ENCODE results near the gene ABHD2. TPM values are rescaled to one million over a fixed set of nuclear protein-coding genes. Genes with fewer than 3 reads are reported as not detected.
"Not testable (repeated sequence)": the region's sequence is repeated elsewhere in the genome, so short reads cannot be mapped to it uniquely, and the experiment has no call there.

The ABHD2 gene
- total RNA-seq, 2 experiments from 2014 or later = 59.2 to 59.5 TPM

GRCh38 chr15:89217686-89218376 is 129.6 kb downstream of the ABHD2 start:
- ChIA-PET CTCF (interaction anchor here (1.1 to 3.8 kb wide), 3 partner anchors 12 to 26 kb away, joined by 4 to 22 read pairs (median 4); no protein-coding TSS in a partner anchor), POLR2A (no interaction called here)

DNA sequence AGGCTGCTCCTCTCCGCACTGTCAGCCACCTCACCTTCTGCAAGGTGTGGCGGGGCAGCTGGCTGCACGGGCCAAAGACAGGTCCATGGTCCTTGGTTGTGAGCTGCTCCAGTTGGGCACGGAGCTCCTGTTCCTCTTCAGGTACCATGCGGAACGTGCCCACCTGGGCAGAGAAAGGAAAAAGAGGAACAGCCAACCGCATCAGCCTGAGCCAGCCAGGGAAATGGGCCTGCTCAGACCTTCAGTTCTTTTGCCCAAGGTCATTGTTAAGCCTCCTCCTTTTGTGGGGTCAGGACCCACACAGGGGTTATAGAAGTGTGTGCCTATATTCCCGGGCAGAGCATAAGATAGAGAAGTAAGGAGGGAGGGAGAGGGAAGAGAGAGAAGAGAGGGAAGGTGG is 130.3 kb downstream of the ABHD2 start:
- ChIA-PET CTCF (interaction anchor here (3.8 kb wide), 1 partner anchor 12 kb away, joined by 22 read pairs; no protein-coding TSS in a partner anchor), POLR2A (no interaction called here)

DNA sequence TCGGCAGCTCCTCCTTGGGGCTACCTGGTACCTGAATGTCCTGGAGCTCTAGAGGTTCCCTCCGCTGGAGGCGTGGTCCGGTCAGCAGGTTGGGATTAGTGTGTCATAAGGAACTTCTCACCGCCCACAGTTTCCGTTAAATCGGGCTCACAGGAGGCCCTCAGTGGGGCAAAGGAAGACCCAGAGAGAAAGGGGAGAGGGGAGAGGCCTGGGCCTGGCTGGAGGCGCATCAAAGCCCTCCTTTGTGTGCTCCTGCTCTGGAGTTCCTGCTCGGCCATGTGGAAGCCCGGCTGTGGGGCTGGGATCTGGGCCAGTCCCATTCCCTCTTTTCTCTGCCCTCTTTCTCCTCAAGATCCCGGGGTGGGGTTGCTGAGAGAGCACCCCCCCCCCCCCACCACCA is 133.3 kb downstream of the ABHD2 start, which contains the start of gene RLBP1:
RLBP1 (minus strand) TSS at position 37 of the 400 bp plus-strand sequence. CDS start 2,604 bp downstream, outside the sequence.
- CTCF ChIA-PET = interaction anchor here (2.6 kb wide), 1 partner anchor 15 kb away, joined by 10 read pairs; no protein-coding TSS in a partner anchor
- POLR2A ChIA-PET = no interaction called here

- ChIA-PET POLR2A (no interaction called here), CTCF (no interaction called here)
Observed at GRCh38 chr15:89225588-89225987, 137.3 kb downstream of the ABHD2 start.

DNA sequence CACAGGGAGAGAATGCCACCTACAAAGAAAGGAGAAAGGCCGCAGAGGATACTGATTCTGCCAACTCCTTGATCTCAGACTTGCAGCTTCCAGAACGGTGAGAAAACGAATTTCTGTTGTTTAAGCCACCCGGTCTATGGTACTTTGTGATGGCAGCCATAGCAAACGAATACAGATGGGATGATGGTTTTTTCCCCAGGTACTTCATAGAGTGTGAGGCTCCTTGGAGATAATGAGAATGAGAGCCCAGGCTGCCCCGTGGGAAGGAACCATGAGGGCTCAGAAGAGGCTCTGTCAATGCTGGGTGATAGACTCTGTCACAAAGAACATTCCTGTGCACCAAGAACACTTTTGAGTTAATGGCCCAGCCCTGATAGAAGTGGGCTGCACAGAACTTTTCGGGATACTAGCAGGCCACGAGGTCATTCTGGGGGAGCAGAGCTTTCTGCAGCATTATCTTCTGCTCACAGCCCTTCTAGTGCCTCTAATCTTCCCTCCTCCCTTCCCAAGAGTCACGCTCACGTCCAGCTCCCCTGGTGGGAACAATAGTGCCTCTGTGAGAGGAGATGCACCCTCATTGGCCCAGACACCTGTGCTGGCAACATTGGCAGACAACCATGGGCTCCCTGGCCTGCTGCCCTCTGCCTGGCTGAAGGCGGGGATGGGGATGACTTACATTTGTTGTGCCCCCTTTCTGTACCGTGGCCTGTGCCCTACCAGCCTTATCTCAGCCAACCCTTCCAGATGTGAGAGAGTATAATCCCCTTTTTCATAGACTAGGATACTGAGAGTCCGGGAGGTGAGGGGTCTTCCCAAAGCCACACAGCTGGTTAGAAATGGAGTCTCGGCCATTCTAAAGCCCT is 138.3 kb downstream of the ABHD2 start:
- POLR2A ChIA-PET = no interaction called here
- CTCF ChIA-PET = no interaction called here

DNA sequence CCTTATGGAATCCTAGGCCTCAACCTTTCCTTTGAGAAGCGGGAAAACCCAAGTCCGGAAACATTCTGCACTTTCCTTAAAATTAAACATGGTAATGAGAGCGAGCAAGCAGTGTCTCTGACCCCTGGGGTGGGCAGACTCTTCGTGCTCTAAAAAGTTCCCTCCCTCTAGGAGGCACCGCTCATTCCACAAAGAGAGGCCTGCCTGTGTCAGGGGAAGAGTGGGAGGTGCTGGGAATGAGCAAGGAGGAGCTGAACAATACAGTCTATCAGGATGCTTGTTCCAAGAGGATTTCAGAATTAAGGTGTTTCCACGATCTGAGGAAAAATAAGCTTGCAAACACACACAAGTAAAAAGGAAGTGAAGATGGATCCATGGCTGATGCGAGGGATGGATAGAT is 139.2 kb downstream of the ABHD2 start:
- CTCF ChIA-PET = no interaction called here
- POLR2A ChIA-PET = no interaction called here

GRCh38 chr15:89230277-89230676 is 142.0 kb downstream of the ABHD2 start:
- CTCF ChIA-PET = interaction anchor here (0.9 to 1.4 kb wide), 2 partner anchors 12 to 23 kb away, joined by 3 read pairs; no protein-coding TSS in a partner anchor

GRCh38 chr15:89231832-89232231 is 143.6 kb downstream of the ABHD2 start:
- POLR2A ChIA-PET = no interaction called here
- CTCF ChIA-PET = interaction anchor here (1.4 kb wide), 1 partner anchor 25 kb away, joined by 3 read pairs; no protein-coding TSS in a partner anchor

More at GRCh38 chr15:89230277-89230676, 142.0 kb downstream of the ABHD2 start:
- POLR2A ChIA-PET = no interaction called here

GRCh38 chr15:89239883-89240810 is 151.9 kb downstream of the ABHD2 start:
- CTCF ChIA-PET, POLR2A ChIA-PET: not testable (repeated sequence)

- CTCF ChIA-PET = interaction anchor here (0.6 to 1.4 kb wide), 4 partner anchors 26 to 145 kb away, joined by 3 to 4 read pairs (median 4); no protein-coding TSS in a partner anchor
- POLR2A ChIA-PET = interaction anchor here (1.0 kb wide), 1 partner anchor 25 kb away, joined by 3 read pairs; no protein-coding TSS in a partner anchor
Observed at GRCh38 chr15:89243046-89243690, 154.9 kb downstream of the ABHD2 start.

DNA sequence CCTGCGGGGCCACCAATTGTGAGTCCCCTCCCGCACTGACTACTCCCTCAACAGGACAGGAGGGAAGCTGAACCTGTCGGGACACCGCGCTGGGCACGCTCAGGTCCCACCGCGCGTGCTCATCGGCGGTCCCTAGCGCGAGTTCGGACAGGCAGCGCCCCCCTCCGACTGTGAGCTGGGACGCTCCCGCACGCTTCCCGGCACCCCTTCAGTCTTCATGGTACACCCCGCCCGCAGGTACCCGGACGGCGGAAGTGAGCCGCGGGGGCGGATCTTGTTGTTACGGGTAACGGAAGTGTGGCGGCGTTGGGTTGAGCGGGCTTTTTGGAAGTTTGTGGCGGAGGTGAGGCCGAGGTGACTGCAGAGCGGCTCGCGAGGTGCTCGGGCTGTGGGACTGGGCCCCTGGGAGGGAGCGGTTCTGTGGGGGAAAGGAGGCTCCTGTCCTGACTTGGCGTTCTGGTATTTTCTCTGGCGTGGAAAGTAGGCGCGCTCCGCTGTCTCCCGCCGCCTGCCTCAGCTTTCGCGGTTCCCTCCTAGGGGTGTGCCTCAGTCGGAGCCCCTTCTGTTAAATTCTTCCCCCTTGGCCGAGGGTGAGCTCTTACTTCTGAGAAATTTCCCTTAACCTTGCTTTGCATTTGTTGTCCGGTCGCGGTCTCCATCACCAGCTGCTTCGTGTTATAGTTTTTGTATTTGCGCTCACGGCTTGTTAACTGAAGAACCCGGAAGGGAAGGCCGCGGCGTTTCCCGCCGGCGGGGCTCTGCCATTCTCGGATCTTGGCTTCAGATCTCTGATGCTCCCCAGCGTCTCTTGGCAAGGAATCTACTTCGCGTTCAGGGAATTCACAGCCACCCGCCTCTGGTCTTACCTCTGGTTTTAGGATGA is 155.7 kb downstream of the ABHD2 start, which contains the start of gene FANCI:
FANCI (plus strand) TSS at position 289 of the 883 bp plus-strand sequence. CDS start 3,669 bp downstream, outside the sequence.
- ChIA-PET CTCF (interaction anchor here (0.6 to 2.9 kb wide), 6 partner anchors 27 to 146 kb away, joined by 3 to 19 read pairs (median 4); partner anchors contain the start of gene POLG), POLR2A (interaction anchor here (0.5 to 1.5 kb wide), 6 partner anchors 24 to 163 kb away, joined by 3 to 6 read pairs (median 3); no protein-coding TSS in a partner anchor)

GRCh38 chr15:89244574-89244903 is 156.3 kb downstream of the ABHD2 start:
- ChIA-PET CTCF (interaction anchor here (1.4 to 2.9 kb wide), 2 partner anchors 37 to 40 kb away, joined by 4 to 19 read pairs; no protein-coding TSS in a partner anchor), POLR2A (interaction anchor here (0.5 to 1.5 kb wide), 6 partner anchors 32 to 164 kb away, joined by 3 to 12 read pairs (median 3); no protein-coding TSS in a partner anchor)

DNA sequence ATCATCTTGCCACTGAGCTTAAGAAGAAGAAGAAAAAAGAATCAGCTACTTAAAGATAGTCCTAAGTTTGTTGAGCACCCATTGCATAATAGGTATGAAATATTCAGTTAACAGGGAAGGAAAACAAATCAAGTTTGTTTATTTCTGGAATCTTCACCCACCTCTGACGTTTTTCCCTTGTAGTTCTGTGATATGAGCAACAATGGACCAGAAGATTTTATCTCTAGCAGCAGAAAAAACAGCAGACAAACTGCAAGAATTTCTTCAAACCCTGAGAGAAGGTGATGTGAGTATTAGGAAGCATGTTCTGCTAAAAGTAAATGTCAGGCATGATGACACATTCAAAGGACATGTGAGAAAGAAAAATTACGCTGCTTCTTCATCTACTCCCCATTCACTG is 159.2 kb downstream of the ABHD2 start:
- POLR2A ChIA-PET = no interaction called here

GRCh38 chr15:89248584-89248983 is 160.3 kb downstream of the ABHD2 start:
- ChIA-PET POLR2A (no interaction called here), CTCF (no interaction called here)

More for the DNA sequence above, 159.2 kb downstream of the ABHD2 start:
- CTCF ChIA-PET = interaction anchor here (0.9 kb wide), 1 partner anchor 41 kb away, joined by 4 read pairs; no protein-coding TSS in a partner anchor

DNA sequence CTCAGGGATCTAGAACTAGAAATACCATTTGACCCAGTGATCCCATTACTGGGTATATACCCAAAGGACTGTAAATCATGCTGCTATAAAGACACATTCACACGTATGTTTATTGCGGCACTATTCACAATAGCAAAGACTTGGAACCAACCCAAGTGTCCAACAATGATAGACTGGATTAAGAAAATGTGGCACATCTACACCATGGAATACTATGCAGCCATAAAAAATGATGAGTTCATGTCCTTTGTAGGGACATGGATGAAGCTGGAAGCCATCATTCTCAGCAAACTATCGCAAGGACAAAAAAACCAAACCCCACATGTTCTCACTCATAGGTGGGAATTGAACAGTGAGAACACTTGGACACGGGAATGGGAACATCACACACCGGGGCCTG is 161.9 kb downstream of the ABHD2 start:
- CTCF ChIA-PET, POLR2A ChIA-PET: not testable (repeated sequence)

Measured in activated CD8-positive, alpha-beta memory T cell treated with anti-CD3 and anti-CD28 coated beads for 36 hours (primary cell).